Lung (tissue), 12 donors: ENCODE results near the gene ANTXR2. TPM values are rescaled to one million over a fixed set of nuclear protein-coding genes. Genes with fewer than 3 reads are reported as not detected.
A peak's percentile ranks its signal among the peaks of the same experiment; 100 is the strongest.

ENCODE experiments used
- ATAC-seq: fragments of 200-7000 bp; cut with Tn5 transposase; one replicate; pipeline ENCODE4 v1.9.1; 2020; ENCODE audit warnings: moderate number of reproducible peaks; ENCODE audit not compliant: insufficient read depth, low FRiP score
- DNase-seq, 3 donors: peaks; one replicate each; pipeline ENCODE4 v3.0.0-alpha.2; 2013 to 2017
- H3K27ac ChIP-seq, 2 donors: one replicate each; pipeline ENCODE4 v1.5.1; 2013; ENCODE audit warnings: mild to moderate bottlenecking in 2 of 2, moderate library complexity in 2 of 2, control low read depth in 1 of 2, inconsistent platforms in 1 of 2, low read depth in 1 of 2, low read length in 1 of 2
- H3K27me3 ChIP-seq, 3 donors: one replicate each; pipeline ENCODE4 v1.5.1; 2013; ENCODE audit warnings: low read length in 2 of 3; ENCODE audit not compliant: control insufficient read depth in 3 of 3, insufficient read depth in 3 of 3
- H3K36me3 ChIP-seq, 4 donors: one replicate each; pipeline ENCODE4 v1.5.1; 2013; ENCODE audit warnings: low read length in 4 of 4, mild to moderate bottlenecking in 1 of 4, moderate library complexity in 1 of 4; ENCODE audit not compliant: control insufficient read depth in 4 of 4, insufficient read depth in 4 of 4
- H3K4me1 ChIP-seq, 5 donors: one replicate each; pipeline ENCODE4 v1.5.1; 2013; ENCODE audit warnings: low read length in 5 of 5, mild to moderate bottlenecking in 2 of 5, moderate library complexity in 1 of 5; ENCODE audit not compliant: control insufficient read depth in 5 of 5, insufficient read depth in 5 of 5
- H3K4me3 ChIP-seq: one replicate; pipeline ENCODE4 v1.5.1; 2013; ENCODE audit warnings: mild to moderate bottlenecking, control low read depth, moderate library complexity
- H3K9ac ChIP-seq, 2 donors: one replicate each; pipeline ENCODE4 v1.5.1; 2013; ENCODE audit warnings: low read length in 2 of 2, control low read depth in 1 of 2; ENCODE audit not compliant: insufficient read depth in 1 of 2
- H3K9me3 ChIP-seq, 4 donors: one replicate each; pipeline ENCODE4 v1.5.1; 2013; ENCODE audit warnings: low read length in 3 of 4, mild to moderate bottlenecking in 1 of 4, moderate library complexity in 1 of 4; ENCODE audit not compliant: control insufficient read depth in 4 of 4, insufficient read depth in 3 of 4
- CTCF ChIP-seq: IDR thresholded peaks from 2 replicates; pipeline ENCODE4 v1.5.1; 2012; ENCODE audit warnings: mild to moderate bottlenecking; ENCODE audit errors: control extremely low read depth, extremely low read depth
- WGBS, 2 donors: extraction: QIAGEN DNeasy Blood & Tissue Kit; methylation state at CpG; one replicate each; pipeline ENCODE4 v1.1.7; 2013; 5-methylcytosine and 5-hydroxymethylcytosine counted together
- polyA plus RNA-seq, 2 donors: library from polyadenylated mRNA; stranded (reverse); fragments of 200-250 nt; gene quantifications; one replicate each; pipeline ENCODE4 v1.2.1, GENCODE V29; 2013
- total RNA-seq, 2 donors: library from RNA; depleted of rRNA in 1 of 2; stranded (reverse); fragments of >200 nt in 1 of 2; gene quantifications; one replicate each; pipeline ENCODE4 v1.2.1, GENCODE V29; 2014 to 2021
- donor health status: control.
- donor health status: control.
- donor health status: Bipolar disorder and iron deficiency.
- donor health status: healthy.
- donor health status: DM: yes; HTN: yes; CAD: no.

Gene ANTXR2
- total and polyA plus RNA-seq, 4 donors: 4.8 to 47.2 (median 28.6) TPM

GRCh38 chr4:80053140-80053910, 19.7 kb downstream of the ANTXR2 start:
- WGBS, 2 donors: 89% methylated on average over 1 of the region's 1 CpG
- H3K27ac ChIP-seq: no peak overlapping the region

GRCh38 chr4:80049813-80050534, 23.1 kb downstream of the ANTXR2 start:
- Histone ChIP-seq H3K9ac (no peak overlapping the region), H3K27ac (no peak overlapping the region), H3K36me3 (peaks cover 0 to 7% (median 5%) of the 10 kb centered on the region in 4 donors), H3K4me3 (no peak overlapping the region), H3K27me3 (no peaks in the 10 kb centered on the region), H3K4me1 (peaks cover 0 to 10% (median 0%) of the 10 kb centered on the region in 5 donors), H3K9me3 (no peaks in the 10 kb centered on the region)
- no peak for TF ChIP-seq CTCF
- ATAC-seq (no peak), DNase-seq (no peak)
- WGBS, 2 donors: 77 to 86% methylated on average over 7 of the region's 7 CpGs

More at GRCh38 chr4:80053140-80053910, 19.7 kb downstream of the ANTXR2 start:
- Histone ChIP-seq H3K9ac (no peak overlapping the region), H3K4me3 (no peak overlapping the region), H3K9me3 (no peaks in the 10 kb centered on the region), H3K27me3 (no peaks in the 10 kb centered on the region), H3K36me3 (peaks cover 0 to 14% (median 9%) of the 10 kb centered on the region in 4 donors), H3K4me1 (peaks cover 0 to 10% (median 0%) of the 10 kb centered on the region in 5 donors)
- ATAC-seq (no peak), DNase-seq (no peak)
- no peak for TF ChIP-seq CTCF

GRCh38 chr4:80049402-80049801, 23.6 kb downstream of the ANTXR2 start:
- Histone ChIP-seq H3K36me3 (peaks cover 0 to 7% (median 4%) of the 10 kb centered on the region in 4 donors), H3K27ac (peak overlapping the region in 1 of 2 donors; percentile 21), H3K4me1 (peaks cover 0 to 10% (median 0%) of the 10 kb centered on the region in 5 donors), H3K9me3 (no peaks in the 10 kb centered on the region), H3K27me3 (no peaks in the 10 kb centered on the region), H3K4me3 (no peak overlapping the region), H3K9ac (no peak overlapping the region)
- no peak for ATAC-seq
- DNase-seq: no peak
- TF ChIP-seq CTCF: no peak
